GM18951 (cell line): ENCODE measurements around the gene ALOXE3.

Experiments used
- POLR2A ChIP-seq: IDR thresholded peaks from 4 replicates; pipeline ENCODE4 v1.6.1; 2011; ENCODE audit warnings: mild to moderate bottlenecking; ENCODE audit not compliant: insufficient read length, insufficient read depth; ENCODE audit errors: extremely low read depth
- in situ Hi-C: fragments of 300-500 bp; cut with MboI; formaldehyde crosslinking; loops from one replicate; pipeline ENCODE4 v1.12.0; 2022; ENCODE audit warnings: low sequenced_read_pairs, mixed read lengths, inconsistent platforms; ENCODE audit not compliant: unreplicated experiment

Gene ALOXE3

DNA sequence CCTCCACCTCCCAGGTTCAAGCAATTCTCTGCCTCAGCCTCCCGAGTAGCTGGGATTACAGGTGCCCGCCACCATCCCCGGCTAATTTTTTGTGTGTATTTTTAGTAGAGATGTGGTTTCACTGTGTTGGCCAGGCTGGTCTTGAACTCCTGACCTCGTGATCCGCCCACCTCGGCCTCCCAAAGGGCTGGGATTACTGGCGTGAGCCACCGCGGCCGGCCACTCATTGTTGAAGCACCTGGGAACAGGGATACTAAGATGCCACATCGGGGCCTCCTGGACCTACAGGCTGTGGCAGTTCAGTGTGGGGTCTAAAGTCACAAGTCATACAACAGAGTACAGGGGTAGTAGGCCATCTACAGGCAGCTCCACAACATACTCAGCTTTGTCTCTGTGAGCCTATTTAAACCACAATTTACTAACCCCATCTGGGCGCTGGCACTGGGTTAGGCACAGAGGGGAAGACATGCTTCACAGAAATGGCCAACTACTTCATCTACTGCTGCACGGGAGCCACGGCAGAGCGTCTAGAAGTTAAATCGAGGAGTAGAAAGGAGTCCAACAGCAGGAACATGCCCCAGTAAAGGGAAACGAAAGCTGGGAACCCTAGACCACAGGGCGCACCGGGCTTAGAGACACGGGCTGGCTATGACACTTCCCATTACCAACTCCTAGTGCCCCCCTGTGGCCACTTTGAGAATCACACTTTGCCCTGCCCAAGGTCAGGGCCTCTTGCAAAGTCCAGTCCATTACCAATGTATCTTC is 40.1 kb upstream of the ALOXE3 start:
- TF ChIP-seq POLR2A, result no peak
- in situ Hi-C loops, result no loop called here

DNA sequence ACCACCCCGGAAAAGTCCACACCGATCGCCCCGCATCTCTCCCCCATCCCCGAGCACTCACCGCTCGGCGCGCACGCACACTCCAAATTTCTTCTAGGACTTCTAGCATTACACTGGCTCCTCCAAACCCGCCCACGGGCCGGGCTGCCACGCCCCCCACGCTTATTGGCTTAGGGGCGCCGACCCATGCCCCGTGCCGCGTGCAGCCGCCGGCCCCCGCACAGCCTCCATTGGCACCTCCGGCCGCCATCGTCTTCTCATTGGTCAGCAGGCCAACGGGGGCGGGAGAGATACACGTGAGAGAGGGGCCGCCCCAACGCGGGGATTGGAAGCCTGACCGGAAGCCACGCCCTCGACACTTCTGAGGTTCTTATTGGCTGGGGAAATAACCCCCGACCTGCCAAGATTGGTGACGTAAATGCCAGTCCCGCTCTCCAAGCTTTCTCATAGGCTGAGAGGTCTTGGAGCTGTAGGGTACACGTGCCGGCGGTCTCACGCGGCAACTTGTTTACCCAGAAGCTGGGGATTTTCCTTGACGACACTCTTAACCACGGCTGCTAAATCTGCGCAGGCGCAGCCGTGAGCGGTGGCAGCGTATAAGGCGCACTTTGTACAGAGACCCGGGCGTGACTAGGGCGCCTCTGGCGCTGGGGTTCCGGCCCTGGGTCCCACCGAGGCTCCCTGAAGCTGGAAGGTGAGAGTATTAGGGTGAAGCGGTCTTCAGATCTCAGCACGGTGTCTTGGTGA is 38.1 kb upstream of the ALOXE3 start:
- in situ Hi-C loops, result no loop called here

GRCh38 chr17:8155996-8156245 is 37.6 kb upstream of the ALOXE3 start:
- no peak for TF ChIP-seq POLR2A
- in situ Hi-C loops, result no loop called here

More for the DNA sequence above, 38.1 kb upstream of the ALOXE3 start:
- peak; percentile 63 for TF ChIP-seq POLR2A

DNA sequence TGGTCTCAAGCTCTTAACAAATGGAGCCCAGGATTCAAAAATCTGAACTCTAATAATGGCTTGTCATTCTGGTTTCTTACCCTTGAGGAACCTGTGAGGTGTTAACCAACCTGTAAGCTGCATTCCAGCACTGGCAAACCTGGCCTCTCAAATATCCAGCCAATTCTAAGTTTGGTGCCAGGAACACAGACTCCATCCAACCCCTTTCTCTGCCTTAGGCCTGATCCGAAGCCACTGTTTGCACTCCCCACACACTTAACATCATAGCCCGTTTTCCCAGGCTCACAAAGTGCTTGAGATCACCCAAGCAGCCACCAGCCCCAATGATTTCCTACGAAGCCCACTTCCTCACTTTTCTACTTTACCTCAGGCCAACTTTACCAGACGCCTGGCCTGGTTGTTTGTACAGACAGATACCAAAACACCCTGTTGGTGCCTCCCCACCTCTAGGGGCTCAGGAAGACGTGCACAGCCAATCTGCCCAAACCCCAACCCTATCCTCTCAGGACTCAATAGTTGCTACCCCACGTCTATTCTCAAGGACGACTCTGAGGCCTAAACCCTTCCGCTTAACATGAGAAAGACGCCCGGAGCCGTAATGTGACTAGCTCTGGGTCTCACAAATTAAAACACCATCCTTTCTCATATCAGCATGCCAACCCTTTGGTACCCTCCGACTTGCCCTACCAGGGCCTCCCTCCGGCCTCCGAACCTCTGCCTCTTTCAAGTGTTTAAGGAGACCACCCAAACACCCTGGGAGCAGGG is 37.1 kb upstream of the ALOXE3 start:
- in situ Hi-C loops, result no loop called here
- TF ChIP-seq POLR2A, result no peak

DNA sequence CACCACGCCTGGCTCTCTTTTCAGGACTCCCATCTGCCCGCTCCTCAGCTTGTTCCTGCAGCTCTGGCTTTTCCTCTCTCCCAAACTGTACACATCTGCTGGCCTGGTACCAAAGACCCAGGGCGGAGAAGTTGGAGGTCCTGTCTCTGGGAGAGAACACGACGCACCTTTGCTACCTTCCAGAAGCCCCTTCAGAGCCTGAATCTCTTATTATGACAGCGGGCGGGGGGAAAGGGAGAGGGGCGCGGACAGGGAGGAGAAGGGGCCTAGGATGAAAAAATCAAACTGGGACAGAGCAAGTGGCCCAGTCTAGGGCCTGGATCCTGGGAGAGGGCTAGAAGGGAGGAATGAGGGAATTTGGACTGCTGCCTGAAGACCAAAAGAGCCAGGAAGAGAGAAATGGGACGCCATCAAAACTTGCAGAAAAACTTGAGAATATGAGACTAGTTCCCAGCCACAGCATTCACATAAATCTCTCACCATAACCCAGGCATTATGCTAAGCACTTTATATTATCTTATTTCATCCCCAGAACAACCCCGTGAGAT is 36.4 kb upstream of the ALOXE3 start:
- TF ChIP-seq POLR2A, result no peak
- in situ Hi-C loops, result no loop called here

DNA sequence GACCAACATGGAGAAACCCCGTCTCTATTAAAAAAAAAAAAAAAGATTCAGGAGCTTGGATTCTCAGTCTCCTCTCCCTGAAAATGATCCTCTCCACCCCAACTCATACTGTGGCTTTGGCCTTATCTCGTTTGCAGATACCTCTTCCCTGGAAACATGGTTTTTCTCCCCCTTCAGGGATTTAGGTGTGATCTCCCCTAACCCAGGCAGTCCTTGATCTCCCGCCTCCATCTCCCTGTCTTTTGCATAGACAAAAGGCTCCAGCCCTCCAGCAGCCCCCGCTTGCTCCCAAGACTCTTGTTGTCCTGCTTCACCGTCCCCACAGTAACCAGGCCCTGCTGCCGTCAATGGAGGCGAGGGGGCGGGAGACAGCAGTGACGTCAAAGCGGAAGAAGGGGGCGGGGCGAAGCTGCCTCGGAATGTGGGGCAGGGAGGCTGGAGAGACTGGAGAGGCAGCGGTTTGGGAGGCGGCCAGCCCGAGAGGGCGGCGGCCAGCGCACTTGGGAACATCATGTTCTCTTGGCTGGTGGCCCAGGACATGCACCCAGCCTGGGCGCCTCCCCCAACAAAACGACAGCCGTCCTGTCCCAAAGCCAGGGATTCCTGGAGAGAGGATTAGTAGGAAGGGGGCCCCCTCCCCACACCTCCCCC is 35.8 kb upstream of the ALOXE3 start:
- peak; percentile 31 for TF ChIP-seq POLR2A
- in situ Hi-C loops, result no loop called here

DNA sequence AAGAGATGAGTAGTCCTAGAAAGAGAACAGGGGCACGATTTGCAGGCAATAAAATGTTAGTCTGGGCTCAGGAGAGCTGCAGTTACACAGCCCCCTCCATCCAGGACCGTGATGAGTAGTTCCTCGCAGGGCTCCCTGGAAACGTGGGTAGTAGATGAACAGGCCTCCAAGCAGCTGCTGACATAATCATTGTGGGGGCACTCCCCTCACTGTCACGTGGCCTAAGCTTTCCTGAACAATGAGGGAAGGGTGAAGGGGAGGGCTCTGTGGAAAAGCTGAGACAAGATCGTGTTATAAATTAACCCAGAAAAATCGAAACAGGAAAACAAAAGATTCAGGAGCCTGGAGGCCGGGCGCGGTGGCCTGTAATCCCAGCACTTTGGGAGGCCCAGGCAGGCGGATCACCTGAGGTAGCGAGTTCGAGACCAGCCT is 35.2 kb upstream of the ALOXE3 start:
- in situ Hi-C loops, result no loop called here
- no peak for TF ChIP-seq POLR2A

DNA sequence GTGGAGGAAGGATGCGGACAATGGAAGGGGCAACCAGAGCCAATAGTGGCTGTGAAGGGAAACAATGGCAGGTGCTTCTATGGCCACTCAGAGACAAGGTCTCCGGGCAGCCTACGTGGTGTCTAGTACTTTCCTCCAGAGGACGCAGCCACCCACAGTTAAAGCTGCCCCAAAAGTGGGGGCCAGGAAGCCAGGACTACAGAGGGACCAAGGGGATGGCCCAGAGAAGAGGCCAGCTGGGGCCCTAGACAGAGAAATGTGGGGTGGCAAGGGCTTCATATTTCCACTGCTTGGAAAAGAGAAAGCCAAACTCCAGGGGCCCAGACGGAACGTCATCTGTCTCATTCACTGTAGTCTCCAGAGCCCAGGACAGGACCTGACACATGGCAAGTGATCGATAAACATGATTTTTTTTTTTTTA is 34.7 kb upstream of the ALOXE3 start:
- TF ChIP-seq POLR2A, result no peak
- in situ Hi-C loops, result no loop called here

DNA sequence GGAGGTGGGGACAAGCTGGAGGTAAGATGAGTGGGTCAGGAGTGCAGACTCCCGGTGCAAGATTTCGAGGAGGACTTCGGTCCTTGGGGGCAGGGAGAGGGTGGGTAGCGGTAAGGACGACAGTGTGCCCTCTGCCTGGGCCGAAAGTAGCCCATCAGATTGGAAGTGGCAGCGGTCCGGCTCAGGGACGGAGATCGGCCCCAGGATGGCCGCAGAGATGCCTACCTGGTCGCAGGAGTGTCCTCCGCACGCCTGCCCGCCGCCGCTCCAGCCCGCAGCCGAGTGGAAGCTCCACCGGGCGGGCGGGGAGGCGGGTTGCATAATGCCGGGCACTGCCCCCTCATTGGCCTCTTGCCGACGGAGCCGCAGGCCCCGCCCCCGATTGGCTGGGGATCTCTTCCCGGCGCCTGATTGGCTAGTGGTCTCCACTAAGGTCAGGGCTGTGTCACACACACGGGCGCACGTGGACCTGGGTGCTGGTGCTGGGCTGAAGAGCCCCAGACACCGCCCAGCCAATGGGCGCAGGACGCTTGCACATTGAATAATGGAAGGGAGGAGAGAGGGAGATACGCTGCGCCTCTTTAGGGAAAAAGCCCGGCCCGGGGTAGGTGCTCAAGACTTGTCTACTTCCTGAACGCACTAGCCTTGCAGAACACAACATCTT is 33.9 kb upstream of the ALOXE3 start, which contains the start of gene PER1:
Gene PER1, minus strand, starts transcription at position 293 of the 664 bp plus-strand sequence. CDS start 1,698 bp downstream, outside the sequence.
- peak; percentile 78 for TF ChIP-seq POLR2A
- in situ Hi-C loops, result no loop called here

DNA sequence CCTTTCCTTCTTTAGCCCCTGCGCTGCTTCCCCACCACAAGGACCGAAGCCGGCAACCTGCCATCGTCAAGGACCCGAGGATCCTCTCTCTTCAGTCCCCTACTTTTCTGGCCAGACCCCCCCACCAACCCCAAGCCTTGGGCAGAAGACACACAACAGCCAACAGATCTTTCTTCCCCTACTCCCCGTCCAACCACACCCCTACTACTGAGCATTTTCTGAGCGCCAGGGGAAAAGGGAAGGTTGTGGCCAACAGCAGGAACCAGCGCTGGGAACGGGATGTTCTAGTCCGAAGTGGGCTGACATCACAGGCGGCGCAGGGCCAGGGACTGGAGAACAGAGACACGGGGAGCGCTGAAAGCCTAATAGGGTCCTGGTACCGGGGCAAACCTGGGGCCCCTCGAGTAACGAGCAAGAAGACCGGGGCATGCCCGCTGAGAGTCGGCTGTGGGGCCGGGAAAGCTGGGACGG is 33.4 kb upstream of the ALOXE3 start:
- in situ Hi-C loops, result no loop called here

DNA sequence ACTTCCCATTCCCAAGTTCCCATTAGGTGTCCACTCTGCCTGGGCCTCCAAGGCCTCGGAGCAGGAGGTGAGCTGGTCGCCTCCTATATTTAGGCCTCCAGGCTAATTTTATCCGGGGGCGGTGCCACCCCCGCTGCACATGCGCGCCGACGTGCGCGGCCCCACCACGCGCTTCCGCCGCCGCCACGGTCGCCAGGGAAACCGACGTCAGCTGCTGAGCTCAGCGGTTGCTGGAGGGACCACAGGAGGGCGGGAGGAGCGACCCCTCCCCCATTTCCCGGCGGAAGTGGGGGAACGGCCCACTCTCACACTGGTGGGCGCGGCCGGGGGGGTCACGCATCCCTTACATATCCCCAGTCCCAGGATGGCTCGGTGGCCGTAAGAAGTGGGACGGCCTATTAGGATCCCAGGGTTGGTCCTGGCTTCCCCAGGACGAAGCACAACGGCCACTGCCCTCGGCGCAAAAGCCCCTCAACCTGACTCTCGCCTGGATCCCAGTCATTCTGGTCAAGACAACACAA is 32.9 kb upstream of the ALOXE3 start:
- peak; percentile 33 for TF ChIP-seq POLR2A
- in situ Hi-C loops, result no loop called here

More for the DNA sequence above, 33.4 kb upstream of the ALOXE3 start:
- no peak for TF ChIP-seq POLR2A
